GM06990 (cell line): Measurements from ENCODE around the gene DENND10.

ENCODE experiments used
- DNase-seq: peaks from one replicate; pipeline ENCODE4 v3.0.0-alpha.2; 2011; ENCODE audit not compliant: insufficient read length; ENCODE audit errors: extremely low read depth
- H3K27me3 ChIP-seq: replicated peaks from 2 replicates; pipeline ENCODE4 v1.6.0; 2011; ENCODE audit warnings: low read length; ENCODE audit not compliant: control insufficient read depth, insufficient read depth
- H3K36me3 ChIP-seq: 2 replicates; pipeline ENCODE4 v1.5.1; 2011; ENCODE audit warnings: low read length; ENCODE audit not compliant: control insufficient read depth, insufficient read depth
- H3K4me3 ChIP-seq: replicated peaks from 2 replicates; pipeline ENCODE4 v1.5.1; 2011; ENCODE audit warnings: low read depth, mild to moderate bottlenecking, control low read depth, low read length
- CTCF ChIP-seq: IDR thresholded peaks from 2 replicates; pipeline ENCODE4 v1.5.1; 2011; ENCODE audit warnings: low read length, control low read depth, mild to moderate bottlenecking, inconsistent platforms; ENCODE audit not compliant: insufficient read depth, poor library complexity, severe bottlenecking

Gene DENND10

GRCh38 chr10:119103903-119104653 is at the start of gene DENND10:
TSS of gene DENND10 (plus strand) at chr10:119104113. CDS start at chr10:119104143, 30 bp downstream.
- no peak for TF ChIP-seq CTCF
- Histone ChIP-seq H3K36me3 (no peaks in the 10 kb centered on the region; the same call in 1 of the 2 replicates), H3K4me3 (peak within 1 kb of the TSS; percentile 68), H3K27me3 (no peaks in the 10 kb centered on the region)
- DNase-seq: peak; percentile 85

- peaks cover 40% of the 10 kb centered on the region for H3K36me3 ChIP-seq
- no peak for DNase-seq
- no peak for TF ChIP-seq CTCF
- H3K4me3 ChIP-seq: no peak overlapping the region
- no peaks in the 10 kb centered on the region for H3K27me3 ChIP-seq
Measured at GRCh38 chr10:119055472-119055871, 48.4 kb upstream of the DENND10 start.

DNA sequence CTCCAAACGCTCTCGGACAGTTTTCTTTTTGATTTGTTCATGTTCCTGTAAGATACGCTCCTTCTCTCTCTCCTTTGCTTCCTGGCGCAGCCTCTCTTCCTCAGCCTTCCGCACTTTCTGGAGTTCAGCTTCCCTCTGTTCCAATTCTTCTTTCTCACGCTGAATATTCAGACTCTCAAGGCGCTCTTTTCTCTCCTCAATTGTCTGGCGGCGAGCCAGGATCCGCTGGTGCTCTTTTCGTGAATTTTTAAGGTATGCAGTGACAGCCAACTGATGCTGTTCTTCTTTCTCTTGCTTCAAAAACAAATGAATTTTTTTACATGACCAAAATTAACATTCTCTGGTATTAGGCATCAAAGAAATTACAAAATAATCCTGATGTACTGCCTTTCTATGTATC is 45.9 kb upstream of the DENND10 start:
- Histone ChIP-seq H3K27me3 (no peaks in the 10 kb centered on the region), H3K36me3 (peaks cover 32% of the 10 kb centered on the region), H3K4me3 (no peak overlapping the region)
- DNase-seq: no peak
- TF ChIP-seq CTCF: no peak

- peaks cover 30% of the 10 kb centered on the region for H3K36me3 ChIP-seq
- TF ChIP-seq CTCF: no peak
- no peaks in the 10 kb centered on the region for H3K27me3 ChIP-seq
- DNase-seq: no peak
- no peak overlapping the region for H3K4me3 ChIP-seq
Measured at GRCh38 chr10:119059557-119059956, 44.4 kb upstream of the DENND10 start.

DNA sequence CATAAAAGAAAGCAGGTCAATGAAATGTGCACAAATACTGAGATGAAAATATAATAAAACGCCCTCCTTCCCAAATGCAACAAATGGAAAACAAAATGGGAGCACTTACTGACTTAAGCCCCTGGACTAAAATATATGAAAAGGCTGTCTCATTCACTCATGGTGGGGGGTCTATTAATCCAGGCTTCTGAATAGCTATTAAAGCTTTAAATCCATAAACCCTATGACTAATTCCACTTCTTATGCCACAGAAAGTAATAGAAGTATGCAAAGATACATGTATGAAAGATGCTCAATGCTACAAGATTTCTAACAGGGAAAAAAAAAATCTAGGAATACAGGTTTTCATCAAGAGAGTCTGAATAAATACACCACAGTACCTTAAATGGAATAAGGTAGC is 43.8 kb upstream of the DENND10 start:
- DNase-seq: no peak

More for the DNA sequence above, 43.8 kb upstream of the DENND10 start:
- Histone ChIP-seq H3K4me3 (no peak overlapping the region), H3K36me3 (peaks cover 30% of the 10 kb centered on the region), H3K27me3 (no peaks in the 10 kb centered on the region)
- no peak for TF ChIP-seq CTCF
